Measurements from ENCODE around the gene NIFK.
"Not testable (repeated sequence)": the region's sequence is repeated elsewhere in the genome, so short reads cannot be mapped to it uniquely, and the experiment has no call there.

Gene NIFK

DNA sequence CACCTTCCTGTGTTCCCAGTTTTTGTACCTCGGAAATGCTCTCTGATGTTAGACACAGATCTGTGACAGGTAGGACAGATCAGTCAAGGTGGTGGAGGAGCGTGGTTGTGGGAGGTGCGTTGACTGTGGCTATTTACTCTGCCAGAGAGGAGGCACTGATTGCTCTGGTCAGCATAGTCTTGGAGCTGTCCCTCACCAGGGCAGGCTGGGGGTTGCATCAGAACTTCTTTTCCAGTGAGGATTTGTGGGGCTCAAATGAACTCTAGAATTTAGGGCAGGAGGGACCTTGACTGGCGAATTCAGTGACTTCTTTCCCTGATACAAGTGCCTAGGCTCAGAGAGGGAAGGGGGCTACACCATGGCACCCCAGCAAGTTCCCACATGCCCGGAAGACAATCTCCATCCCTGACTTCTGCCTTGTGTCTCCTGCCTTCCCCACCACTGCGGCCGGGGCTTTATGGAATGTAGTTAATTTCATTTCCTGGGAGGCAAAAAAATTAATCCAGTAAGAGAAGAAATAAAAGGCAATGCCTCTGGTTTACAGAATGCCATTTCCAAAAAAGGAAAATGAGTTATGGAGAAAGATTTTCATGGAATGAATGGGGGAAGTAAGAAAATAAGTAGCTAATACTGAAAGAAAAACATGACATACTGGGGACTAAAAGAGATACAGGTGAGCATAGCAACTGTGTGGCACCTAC is 26.1 kb downstream of the NIFK start:
- no peak overlapping the region for H3K4me3 ChIP-seq (ENCODE audit: low read depth in 1 of 2, low read length in 2 of 2)
- H3K9me3 ChIP-seq (ENCODE audit: control insufficient read depth in 1 of 2, low read length in 2 of 2), result no peaks in the 10 kb centered on the region
- H3K36me3 ChIP-seq (ENCODE audit: control insufficient read depth in 1 of 2, insufficient read depth in 2 of 2, low read length in 2 of 2), result no peaks in the 10 kb centered on the region
- no peak overlapping the region for H3K9ac ChIP-seq (ENCODE audit: low read depth in 1 of 2, low read length in 2 of 2)
- no peak overlapping the region for H3K27ac ChIP-seq (ENCODE audit: low read depth, low read length)
- no peaks in the 10 kb centered on the region for H3K27me3 ChIP-seq (ENCODE audit: control insufficient read depth in 1 of 2, insufficient read depth in 2 of 2, low read length in 2 of 2)
- peaks cover 9 to 13% of the 10 kb centered on the region in 2 donors for H3K4me1 ChIP-seq (ENCODE audit: control insufficient read depth in 1 of 2, insufficient read depth in 2 of 2, low read length in 2 of 2)

DNA sequence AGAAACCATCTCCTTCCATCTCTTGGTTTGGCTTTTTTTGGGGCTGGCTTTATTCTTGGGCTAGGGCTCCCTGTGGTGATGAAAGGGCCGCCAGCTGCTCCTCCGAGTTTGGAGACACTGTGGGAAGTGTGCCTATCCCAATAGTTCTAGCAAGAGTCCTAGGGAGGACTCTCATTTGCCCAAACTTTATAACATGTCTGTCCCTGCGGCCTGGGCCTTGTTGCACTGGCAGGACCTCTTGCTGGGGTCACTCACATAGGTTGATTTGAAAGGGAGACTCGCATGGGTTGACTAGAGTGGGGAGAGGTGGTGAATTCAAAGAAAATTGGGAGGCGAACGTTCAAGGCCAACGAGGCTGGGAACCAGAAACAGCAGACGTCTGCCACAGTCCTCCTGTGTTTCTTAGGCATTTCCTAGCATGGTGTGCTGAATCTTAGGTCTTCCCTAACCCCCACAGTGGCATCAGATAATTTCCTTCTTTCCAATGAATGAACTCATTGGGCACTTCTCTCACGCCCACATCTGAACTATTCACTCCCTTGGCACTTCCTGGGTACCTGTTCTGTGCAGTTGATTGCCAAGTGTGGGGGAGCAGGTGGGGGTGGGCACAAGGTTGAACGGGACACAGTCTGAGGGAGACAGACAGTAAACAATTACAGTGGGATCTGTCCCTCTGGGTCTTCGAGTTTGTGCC is 26.8 kb downstream of the NIFK start:
- Histone ChIP-seq H3K27ac (ENCODE audit: low read depth, low read length) (no peak overlapping the region), H3K9me3 (ENCODE audit: control insufficient read depth in 1 of 2, low read length in 2 of 2) (no peaks in the 10 kb centered on the region), H3K36me3 (ENCODE audit: control insufficient read depth in 1 of 2, insufficient read depth in 2 of 2, low read length in 2 of 2) (no peaks in the 10 kb centered on the region), H3K27me3 (ENCODE audit: control insufficient read depth in 1 of 2, insufficient read depth in 2 of 2, low read length in 2 of 2) (no peaks in the 10 kb centered on the region), H3K9ac (ENCODE audit: low read depth in 1 of 2, low read length in 2 of 2) (no peak overlapping the region), H3K4me3 (ENCODE audit: low read depth in 1 of 2, low read length in 2 of 2) (no peak overlapping the region), H3K4me1 (ENCODE audit: control insufficient read depth in 1 of 2, insufficient read depth in 2 of 2, low read length in 2 of 2) (peaks cover 9 to 13% of the 10 kb centered on the region in 2 donors)

DNA sequence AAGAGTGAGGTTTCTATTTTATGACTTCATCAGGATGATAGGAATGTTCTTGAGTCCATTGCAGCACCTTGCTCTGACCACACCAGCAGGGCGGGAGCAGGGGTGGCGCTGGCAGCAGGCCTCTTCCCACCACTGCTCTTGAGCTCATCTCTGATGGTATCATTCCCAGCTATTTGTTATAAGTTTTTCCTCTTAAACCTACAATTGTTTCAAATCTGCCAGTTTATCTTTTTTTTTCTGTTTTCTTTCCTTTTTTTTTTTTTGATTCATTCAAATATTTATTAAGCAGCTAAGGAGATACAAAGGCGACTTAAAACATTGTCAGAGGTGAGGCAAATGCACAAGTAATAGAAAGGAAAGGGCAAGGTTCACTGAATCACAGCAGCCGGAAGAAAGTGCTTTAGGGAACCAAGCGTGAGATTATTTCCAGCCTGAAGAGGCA is 28.7 kb downstream of the NIFK start:
- H3K27ac ChIP-seq (ENCODE audit: low read depth, low read length), result no peak overlapping the region
- peaks cover 9 to 13% of the 10 kb centered on the region in 2 donors for H3K4me1 ChIP-seq (ENCODE audit: control insufficient read depth in 1 of 2, insufficient read depth in 2 of 2, low read length in 2 of 2)

DNA sequence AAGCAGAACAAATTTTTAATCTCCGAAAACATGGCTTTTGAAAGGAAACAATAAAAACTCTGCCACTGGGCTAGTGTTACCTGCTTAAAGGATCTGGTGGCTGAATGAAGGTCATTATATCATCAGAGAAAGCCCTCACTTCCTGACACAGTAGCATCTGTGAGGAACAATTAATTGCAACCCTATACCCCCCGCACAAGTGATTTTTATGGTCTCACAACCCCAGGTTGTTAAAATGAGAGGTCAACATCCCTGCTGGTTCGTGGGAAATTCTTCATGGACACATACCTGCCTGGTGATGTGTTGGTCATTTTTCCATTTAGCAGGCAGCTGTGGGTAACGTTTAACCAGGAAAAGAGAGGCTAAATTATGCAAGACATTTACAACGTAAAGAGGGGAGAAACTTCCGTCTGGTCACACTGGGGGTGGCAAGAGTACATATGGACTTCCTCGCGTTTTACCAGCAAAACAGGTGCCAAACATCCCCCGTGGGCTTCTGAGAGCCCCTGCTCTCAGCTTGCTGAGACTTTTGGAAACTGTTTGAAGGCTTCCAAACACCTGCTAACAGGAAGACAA is 29.2 kb downstream of the NIFK start:
- no peaks in the 10 kb centered on the region for H3K27me3 ChIP-seq (ENCODE audit: control insufficient read depth in 1 of 2, insufficient read depth in 2 of 2, low read length in 2 of 2)
- no peaks in the 10 kb centered on the region for H3K9me3 ChIP-seq (ENCODE audit: control insufficient read depth in 1 of 2, low read length in 2 of 2)
- H3K27ac ChIP-seq (ENCODE audit: low read depth, low read length), result no peak overlapping the region
- H3K4me3 ChIP-seq (ENCODE audit: low read depth in 1 of 2, low read length in 2 of 2), result peak overlapping the region; percentile 26 to 50
- peak overlapping the region in 1 of 2 donors; percentile 32 for H3K9ac ChIP-seq (ENCODE audit: low read depth in 1 of 2, low read length in 2 of 2)
- H3K4me1 ChIP-seq (ENCODE audit: control insufficient read depth in 1 of 2, insufficient read depth in 2 of 2, low read length in 2 of 2), result peaks cover 9 to 13% of the 10 kb centered on the region in 2 donors
- H3K36me3 ChIP-seq (ENCODE audit: control insufficient read depth in 1 of 2, insufficient read depth in 2 of 2, low read length in 2 of 2), result no peaks in the 10 kb centered on the region

More for the DNA sequence above, 28.7 kb downstream of the NIFK start:
- Histone ChIP-seq H3K36me3 (ENCODE audit: control insufficient read depth in 1 of 2, insufficient read depth in 2 of 2, low read length in 2 of 2) (no peaks in the 10 kb centered on the region), H3K9me3 (ENCODE audit: control insufficient read depth in 1 of 2, low read length in 2 of 2) (no peaks in the 10 kb centered on the region), H3K27me3 (ENCODE audit: control insufficient read depth in 1 of 2, insufficient read depth in 2 of 2, low read length in 2 of 2) (no peaks in the 10 kb centered on the region), H3K9ac (ENCODE audit: low read depth in 1 of 2, low read length in 2 of 2) (no peak overlapping the region), H3K4me3 (ENCODE audit: low read depth in 1 of 2, low read length in 2 of 2) (peak overlapping the region; percentile 50 to 54)

DNA sequence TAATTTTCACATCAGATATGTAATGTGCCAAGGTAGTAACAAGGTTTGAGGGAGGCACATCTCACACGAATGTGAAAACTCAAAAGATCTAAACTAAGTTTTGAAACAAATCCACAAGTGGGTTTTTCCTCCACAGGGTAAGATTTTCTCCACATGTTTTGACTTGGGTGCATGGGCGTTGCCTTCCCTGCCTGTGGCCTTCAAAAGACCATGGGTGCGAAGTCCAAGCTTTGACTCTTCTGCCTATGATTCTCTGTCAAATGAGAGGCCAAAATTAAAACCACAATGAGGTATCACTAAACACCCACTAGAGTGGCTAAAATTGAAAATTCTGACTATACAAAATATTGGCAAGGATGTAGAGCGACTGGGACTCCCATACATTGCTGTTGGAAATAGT is 30.7 kb downstream of the NIFK start:
- no peaks in the 10 kb centered on the region for H3K9me3 ChIP-seq (ENCODE audit: control insufficient read depth in 1 of 2, low read length in 2 of 2)
- no peak overlapping the region for H3K27ac ChIP-seq (ENCODE audit: low read depth, low read length)
- no peak overlapping the region for H3K9ac ChIP-seq (ENCODE audit: low read depth in 1 of 2, low read length in 2 of 2)
- H3K4me1 ChIP-seq (ENCODE audit: control insufficient read depth in 1 of 2, insufficient read depth in 2 of 2, low read length in 2 of 2), result peaks cover 13% of the 10 kb centered on the region in 2 donors
- no peaks in the 10 kb centered on the region for H3K27me3 ChIP-seq (ENCODE audit: control insufficient read depth in 1 of 2, insufficient read depth in 2 of 2, low read length in 2 of 2)
- H3K4me3 ChIP-seq (ENCODE audit: low read depth in 1 of 2, low read length in 2 of 2), result no peak overlapping the region
- H3K36me3 ChIP-seq (ENCODE audit: control insufficient read depth in 1 of 2, insufficient read depth in 2 of 2, low read length in 2 of 2), result no peaks in the 10 kb centered on the region

DNA sequence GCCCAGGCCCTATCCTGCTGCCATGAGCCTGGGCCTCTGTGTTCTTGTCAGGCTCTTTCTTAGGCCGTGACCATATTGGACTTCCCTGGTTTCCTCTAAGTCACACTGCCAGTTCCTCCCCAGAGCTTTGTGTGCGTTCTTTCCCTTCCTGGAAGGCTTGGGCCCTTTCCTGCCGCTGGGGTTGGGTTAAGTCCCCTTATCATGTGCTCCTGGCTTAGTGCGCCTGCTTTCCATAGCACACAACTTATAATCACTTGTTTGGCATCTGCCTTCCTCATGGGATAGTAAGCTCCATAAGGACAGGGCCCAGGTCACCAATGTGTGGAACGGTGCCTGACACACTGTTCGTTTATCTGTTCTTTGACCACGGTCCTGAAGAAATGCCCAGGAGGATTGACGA is 31.3 kb downstream of the NIFK start:
- H3K27me3 ChIP-seq (ENCODE audit: control insufficient read depth in 1 of 2, insufficient read depth in 2 of 2, low read length in 2 of 2), result no peaks in the 10 kb centered on the region
- H3K4me1 ChIP-seq (ENCODE audit: control insufficient read depth in 1 of 2, insufficient read depth in 2 of 2, low read length in 2 of 2), result peaks cover 13% of the 10 kb centered on the region in 2 donors
- no peak overlapping the region for H3K9ac ChIP-seq (ENCODE audit: low read depth in 1 of 2, low read length in 2 of 2)
- H3K36me3 ChIP-seq (ENCODE audit: control insufficient read depth in 1 of 2, insufficient read depth in 2 of 2, low read length in 2 of 2), result no peaks in the 10 kb centered on the region
- no peaks in the 10 kb centered on the region for H3K9me3 ChIP-seq (ENCODE audit: control insufficient read depth in 1 of 2, low read length in 2 of 2)
- H3K27ac ChIP-seq (ENCODE audit: low read depth, low read length), result no peak overlapping the region
- no peak overlapping the region for H3K4me3 ChIP-seq (ENCODE audit: low read depth in 1 of 2, low read length in 2 of 2)

DNA sequence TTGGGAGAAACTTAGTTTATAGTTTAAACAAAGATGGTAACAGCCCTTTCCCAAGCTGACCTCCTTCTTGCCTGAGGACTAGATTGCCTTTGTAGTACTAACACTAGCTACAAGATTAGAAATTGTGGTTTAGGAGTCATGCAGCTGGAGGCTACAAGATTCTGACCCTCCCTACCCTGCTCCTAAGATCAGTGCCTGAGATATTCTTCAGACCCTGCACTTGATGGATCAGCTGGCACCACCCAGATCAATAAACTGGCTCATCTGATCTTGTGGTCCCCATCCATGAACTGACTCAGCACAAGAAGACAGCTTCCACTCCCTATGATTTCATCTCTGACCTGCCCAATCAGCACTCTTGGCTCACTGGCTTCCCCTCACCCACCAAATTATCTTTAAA is 34.9 kb downstream of the NIFK start:
- not testable (repeated sequence) for H3K36me3 ChIP-seq (ENCODE audit: control insufficient read depth in 1 of 2, insufficient read depth in 2 of 2, low read length in 2 of 2); H3K27ac ChIP-seq (ENCODE audit: low read depth, low read length); H3K9me3 ChIP-seq (ENCODE audit: control insufficient read depth in 1 of 2, low read length in 2 of 2); H3K27me3 ChIP-seq (ENCODE audit: control insufficient read depth in 1 of 2, insufficient read depth in 2 of 2, low read length in 2 of 2); H3K4me3 ChIP-seq (ENCODE audit: low read depth in 1 of 2, low read length in 2 of 2); H3K9ac ChIP-seq (ENCODE audit: low read depth in 1 of 2, low read length in 2 of 2)
- peaks cover 8 to 14% of the 10 kb centered on the region in 2 donors for H3K4me1 ChIP-seq (ENCODE audit: control insufficient read depth in 1 of 2, insufficient read depth in 2 of 2, low read length in 2 of 2)

DNA sequence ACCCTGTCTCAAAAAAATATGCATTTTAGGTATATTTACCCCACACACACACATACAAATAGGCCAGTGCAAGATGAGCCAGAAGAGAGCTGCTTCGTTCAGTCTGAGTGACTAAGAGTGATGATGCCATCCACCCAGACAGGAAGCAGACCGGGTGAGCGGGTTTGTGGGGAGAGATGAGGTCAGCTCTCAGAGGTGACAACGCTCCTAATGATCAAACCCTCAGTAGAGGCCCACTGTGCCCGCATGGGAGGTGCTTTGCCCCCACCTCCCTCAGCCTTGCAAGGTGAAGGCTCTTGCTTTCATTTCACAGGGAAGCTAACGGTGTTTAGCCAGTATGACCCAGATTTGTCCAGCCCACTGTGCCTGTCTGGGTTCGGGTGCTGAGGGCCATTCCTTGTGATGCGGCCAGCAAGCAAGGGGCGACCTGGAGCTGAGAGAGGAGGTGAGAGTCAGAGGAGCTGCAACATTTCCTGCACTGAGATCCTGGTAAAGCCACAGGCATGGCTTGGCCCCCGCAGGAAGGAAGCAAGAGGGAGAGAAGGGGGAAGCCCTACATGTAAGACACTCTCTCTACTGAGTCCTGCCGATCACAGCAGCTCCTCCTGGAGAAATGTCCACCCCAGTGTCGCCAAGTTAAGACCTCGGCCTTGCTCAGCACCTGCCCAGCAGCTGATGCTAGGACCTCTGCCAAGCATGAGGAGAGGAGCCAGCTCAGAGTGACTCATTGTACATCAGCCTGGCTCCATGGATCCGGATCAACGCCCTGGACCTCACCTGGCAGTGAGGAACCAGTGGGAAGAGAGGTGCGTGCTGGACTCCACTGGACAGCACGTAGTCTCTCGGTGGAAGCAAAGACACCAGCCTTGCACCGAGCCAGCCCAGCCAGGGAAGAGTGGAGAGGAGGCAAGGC is 37.0 kb downstream of the NIFK start:
- H3K4me1 ChIP-seq (ENCODE audit: control insufficient read depth in 1 of 2, insufficient read depth in 2 of 2, low read length in 2 of 2), result peaks cover 13 to 18% of the 10 kb centered on the region in 2 donors
- no peaks in the 10 kb centered on the region for H3K27me3 ChIP-seq (ENCODE audit: control insufficient read depth in 1 of 2, insufficient read depth in 2 of 2, low read length in 2 of 2)
- no peak overlapping the region for H3K9ac ChIP-seq (ENCODE audit: low read depth in 1 of 2, low read length in 2 of 2)
- no peak overlapping the region for H3K27ac ChIP-seq (ENCODE audit: low read depth, low read length)
- H3K9me3 ChIP-seq (ENCODE audit: control insufficient read depth in 1 of 2, low read length in 2 of 2), result no peaks in the 10 kb centered on the region
- H3K36me3 ChIP-seq (ENCODE audit: control insufficient read depth in 1 of 2, insufficient read depth in 2 of 2, low read length in 2 of 2), result no peaks in the 10 kb centered on the region
- peak overlapping the region; percentile 1 to 36 for H3K4me3 ChIP-seq (ENCODE audit: low read depth in 1 of 2, low read length in 2 of 2)

DNA sequence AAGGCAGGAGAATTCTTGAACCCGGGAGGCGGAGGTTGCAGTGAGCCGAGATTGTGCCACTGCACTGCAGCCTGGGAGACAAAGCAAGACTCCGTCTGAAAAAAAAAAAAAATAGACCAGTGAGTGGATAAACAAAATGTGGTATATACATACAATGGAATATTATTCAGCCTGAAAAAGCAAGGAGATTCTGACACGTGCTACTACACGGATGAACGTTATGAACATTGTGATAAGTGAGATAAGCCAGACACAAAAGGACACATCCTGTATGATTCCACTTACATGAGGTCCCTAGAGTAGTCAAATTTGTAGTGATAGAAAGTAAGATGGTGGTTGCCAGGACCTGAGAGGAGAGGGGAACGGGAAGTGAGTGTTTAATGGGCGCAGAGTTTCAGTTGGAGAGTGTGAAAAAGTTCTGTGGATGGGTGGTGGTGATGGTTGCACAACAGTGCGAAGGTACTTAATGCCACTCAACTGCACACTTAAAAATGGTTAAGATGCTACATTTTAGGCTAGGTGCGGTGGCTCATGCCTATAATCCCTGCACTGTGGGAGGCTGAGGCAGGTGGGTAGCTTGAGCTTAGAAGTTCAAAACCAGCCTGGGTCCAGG is 38.3 kb downstream of the NIFK start:
- H3K4me3 ChIP-seq (ENCODE audit: low read depth in 1 of 2, low read length in 2 of 2), result no peak overlapping the region
- peaks cover 13 to 18% of the 10 kb centered on the region in 2 donors for H3K4me1 ChIP-seq (ENCODE audit: control insufficient read depth in 1 of 2, insufficient read depth in 2 of 2, low read length in 2 of 2)
- no peaks in the 10 kb centered on the region for H3K27me3 ChIP-seq (ENCODE audit: control insufficient read depth in 1 of 2, insufficient read depth in 2 of 2, low read length in 2 of 2)
- H3K27ac ChIP-seq (ENCODE audit: low read depth, low read length), result no peak overlapping the region
- H3K9ac ChIP-seq (ENCODE audit: low read depth in 1 of 2, low read length in 2 of 2), result no peak overlapping the region
- no peaks in the 10 kb centered on the region for H3K36me3 ChIP-seq (ENCODE audit: control insufficient read depth in 1 of 2, insufficient read depth in 2 of 2, low read length in 2 of 2)
- H3K9me3 ChIP-seq (ENCODE audit: control insufficient read depth in 1 of 2, low read length in 2 of 2), result no peaks in the 10 kb centered on the region

All from duodenal mucosa (tissue), 2 donors.